ENCODE data around the gene MMEL1. TPM values are rescaled to one million over a fixed set of nuclear protein-coding genes. Genes with fewer than 3 reads are reported as not detected.

Gene MMEL1
- total RNA-seq, 1 experiment from 2014 or later, result not detected

GRCh38 chr1:2604156-2604843, 28.5 kb downstream of the MMEL1 start:
- ChIA-PET CTCF (interaction anchor here (0.6 kb wide), 1 partner anchor 392 kb away, joined by 3 read pairs; no protein-coding TSS in a partner anchor), POLR2A (no interaction called here)
- no peak overlapping the region for H3K4me3 Mint-ChIP-seq
- H3K9me3 Mint-ChIP-seq, result peaks cover 9% of the 10 kb centered on the region
- DNase-seq (ENCODE audit: low spot score) (no peak), ATAC-seq (no peak)
- TF ChIP-seq SMAD4 (CRISPR knock-in tag; IDR thresholded peaks at IDR 0.05) (no peak), FOXJ3 (CRISPR knock-in tag; IDR thresholded peaks at IDR 0.05; ENCODE audit: borderline replicate concordance) (no peak), ZNF219 (CRISPR knock-in tag; IDR thresholded peaks at IDR 0.05; ENCODE audit: borderline replicate concordance) (no peak), RORB (CRISPR knock-in tag; IDR thresholded peaks at IDR 0.05) (no peak), USF2 (CRISPR knock-in tag; IDR thresholded peaks at IDR 0.05) (no peak), ZNF532 (CRISPR knock-in tag; IDR thresholded peaks at IDR 0.05; ENCODE audit: borderline replicate concordance) (no peak), ATF3 (CRISPR knock-in tag; conservative IDR thresholded peaks at IDR 0.05) (no peak), ZNF121 (CRISPR knock-in tag; IDR thresholded peaks at IDR 0.05) (no peak), EMX1 (CRISPR knock-in tag; IDR thresholded peaks at IDR 0.05) (no peak)
- TF ChIP-seq, protein P1, sequence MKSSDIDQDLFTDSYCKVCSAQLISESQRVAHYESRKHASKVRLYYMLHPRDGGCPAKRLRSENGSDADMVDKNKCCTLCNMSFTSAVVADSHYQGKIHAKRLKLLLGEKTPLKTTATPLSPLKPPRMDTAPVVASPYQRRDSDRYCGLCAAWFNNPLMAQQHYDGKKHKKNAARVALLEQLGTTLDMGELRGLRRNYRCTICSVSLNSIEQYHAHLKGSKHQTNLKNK (CRISPR knock-in tag; IDR thresholded peaks at IDR 0.05), result no peak
- TF ChIP-seq, protein P2, sequence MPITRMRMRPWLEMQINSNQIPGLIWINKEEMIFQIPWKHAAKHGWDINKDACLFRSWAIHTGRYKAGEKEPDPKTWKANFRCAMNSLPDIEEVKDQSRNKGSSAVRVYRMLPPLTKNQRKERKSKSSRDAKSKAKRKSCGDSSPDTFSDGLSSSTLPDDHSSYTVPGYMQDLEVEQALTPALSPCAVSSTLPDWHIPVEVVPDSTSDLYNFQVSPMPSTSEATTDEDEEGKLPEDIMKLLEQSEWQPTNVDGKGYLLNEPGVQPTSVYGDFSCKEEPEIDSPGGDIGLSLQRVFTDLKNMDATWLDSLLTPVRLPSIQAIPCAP (CRISPR knock-in tag; IDR thresholded peaks at IDR 0.05), result no peak
- no peak overlapping the region for H3K27ac Mint-ChIP-seq
- peaks cover 5% of the 10 kb centered on the region for H3K36me3 Mint-ChIP-seq
- no peaks in the 10 kb centered on the region for H3K4me1 Mint-ChIP-seq
- no peaks in the 10 kb centered on the region; the same call in 1 of the 2 replicates for H3K27me3 Mint-ChIP-seq (ENCODE audit: low read depth)

DNA sequence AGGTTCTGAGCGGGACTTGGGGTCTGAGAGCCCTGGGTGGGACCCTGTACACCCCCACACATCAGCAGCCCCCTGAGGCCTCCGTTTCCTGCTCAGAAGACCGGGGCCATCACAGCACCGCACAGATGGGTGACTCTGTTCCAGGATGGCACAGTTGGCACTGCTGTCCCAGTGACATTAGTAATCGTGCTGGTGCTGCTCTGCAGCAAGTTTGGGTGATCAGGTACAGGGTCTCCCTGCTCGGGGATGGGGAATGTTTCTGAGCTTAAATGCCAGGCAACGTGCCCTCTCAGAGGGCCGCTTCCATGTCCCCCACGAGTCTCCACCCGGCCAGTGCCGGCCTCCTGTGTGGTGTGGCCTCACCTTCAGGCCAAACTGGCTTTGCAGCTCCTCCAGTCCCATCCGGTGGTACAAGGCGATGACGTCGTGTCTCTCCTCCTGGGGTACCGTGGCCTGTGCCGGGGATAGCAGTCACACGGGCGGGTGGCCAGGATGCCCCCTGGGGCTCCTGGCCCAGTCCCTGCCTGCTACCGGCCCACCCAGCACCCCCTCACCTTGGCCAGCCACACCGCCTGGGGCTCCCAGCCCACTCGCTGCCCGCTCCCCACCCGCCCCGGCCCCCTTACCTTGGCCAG, 29.2 kb downstream of the MMEL1 start:
- Mint-ChIP-seq H3K27ac (no peak overlapping the region), H3K9me3 (peaks cover 12% of the 10 kb centered on the region), H3K36me3 (peaks cover 4% of the 10 kb centered on the region), H3K4me1 (no peaks in the 10 kb centered on the region), H3K27me3 (ENCODE audit: low read depth) (no peaks in the 10 kb centered on the region; the same call in 1 of the 2 replicates), H3K4me3 (no peak overlapping the region)
- ATAC-seq (no peak), DNase-seq (ENCODE audit: low spot score) (peak; percentile 10)
- ChIA-PET POLR2A (no interaction called here), CTCF (interaction anchor here (0.6 to 1.1 kb wide), 2 partner anchors 55 to 393 kb away, joined by 3 read pairs; no protein-coding TSS in a partner anchor)
- TF ChIP-seq USF2 (CRISPR knock-in tag; IDR thresholded peaks at IDR 0.05) (no peak), PREB (CRISPR knock-in tag; IDR thresholded peaks at IDR 0.05; ENCODE audit: borderline replicate concordance) (no peak), NR1H2 (CRISPR knock-in tag; IDR thresholded peaks at IDR 0.05) (no peak), E2F4 (CRISPR knock-in tag; IDR thresholded peaks at IDR 0.05; ENCODE audit: borderline replicate concordance, low read depth) (no peak), AR (CRISPR knock-in tag; IDR thresholded peaks at IDR 0.05) (no peak), ZNF232 (CRISPR knock-in tag; IDR thresholded peaks at IDR 0.05) (no peak)
